CD4-positive, alpha-beta T cell treated with Interleukin-6 at 100 ng/mL for 8 hours (primary cell): ENCODE measurements around the gene PNO1.
"Not testable (repeated sequence)": the region's sequence is repeated elsewhere in the genome, so short reads cannot be mapped to it uniquely, and the experiment has no call there.

ENCODE experiments used
- DNase-seq: peaks from one replicate; pipeline ENCODE4 v3.0.0-alpha.2; 2020; ENCODE audit warnings: mixed read lengths, low spot score

PNO1 gene

DNA sequence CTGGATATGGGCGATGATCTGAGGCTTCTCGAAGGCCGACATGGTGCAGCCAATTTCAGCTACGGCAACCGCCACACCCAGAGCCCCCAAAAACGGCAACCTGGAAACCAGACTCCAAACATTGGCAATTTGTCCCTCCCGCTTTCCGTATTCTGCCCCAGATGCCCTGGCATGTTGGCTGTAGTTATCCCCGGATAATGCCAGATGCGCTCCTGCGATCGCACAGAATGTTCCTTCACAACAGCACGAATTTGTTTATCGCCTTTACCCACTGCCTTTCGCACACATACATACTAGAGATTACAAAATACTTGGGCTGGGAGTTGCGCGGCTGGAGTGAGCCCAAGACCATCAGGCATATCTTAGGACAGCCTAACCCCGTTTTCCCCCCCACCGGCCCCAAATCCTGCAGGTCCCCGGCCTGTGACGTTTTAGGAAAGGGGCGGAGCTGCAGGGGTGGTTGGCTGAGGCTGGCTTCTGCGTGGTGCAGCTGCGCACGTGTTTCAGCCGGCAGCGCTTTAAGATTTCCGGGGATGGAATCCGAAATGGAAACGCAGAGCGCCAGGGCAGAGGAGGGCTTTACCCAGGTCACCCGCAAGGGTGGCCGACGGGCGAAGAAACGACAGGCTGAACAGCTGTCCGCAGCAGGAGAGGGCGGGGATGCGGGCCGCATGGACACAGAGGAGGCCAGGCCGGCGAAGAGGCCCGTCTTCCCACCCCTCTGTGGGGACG is at the start of gene PNO1:
Gene PNO1 (plus strand): TSS at position 487 of the 732 bp plus-strand sequence. CDS start 47 bp downstream, at position 534.
- peak; percentile 95 for DNase-seq

- DNase-seq: no peak
Observed at GRCh38 chr2:68108120-68108519, 49.6 kb upstream of the PNO1 start.

DNA sequence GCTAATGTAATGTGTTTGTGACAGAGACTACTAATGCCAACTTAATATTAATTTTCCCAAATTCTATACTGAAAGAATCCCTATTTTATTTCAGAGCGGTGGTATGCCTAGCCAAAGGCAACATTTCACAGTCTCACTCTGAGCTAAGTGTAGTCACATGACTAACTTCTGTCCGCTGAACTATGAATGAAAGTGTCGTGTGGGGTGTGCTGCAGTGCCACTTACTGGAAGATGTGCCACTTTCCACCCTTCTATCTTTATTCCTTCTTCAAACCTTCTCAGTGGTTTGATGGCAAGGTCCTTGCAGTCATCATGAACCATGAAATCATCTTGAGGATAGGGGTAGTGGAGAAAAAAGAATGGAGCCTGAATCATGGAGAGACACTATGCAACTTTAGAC is 47.6 kb upstream of the PNO1 start:
- no peak for DNase-seq

- no peak for DNase-seq
Observed at GRCh38 chr2:68115965-68116364, 41.7 kb upstream of the PNO1 start.

DNA sequence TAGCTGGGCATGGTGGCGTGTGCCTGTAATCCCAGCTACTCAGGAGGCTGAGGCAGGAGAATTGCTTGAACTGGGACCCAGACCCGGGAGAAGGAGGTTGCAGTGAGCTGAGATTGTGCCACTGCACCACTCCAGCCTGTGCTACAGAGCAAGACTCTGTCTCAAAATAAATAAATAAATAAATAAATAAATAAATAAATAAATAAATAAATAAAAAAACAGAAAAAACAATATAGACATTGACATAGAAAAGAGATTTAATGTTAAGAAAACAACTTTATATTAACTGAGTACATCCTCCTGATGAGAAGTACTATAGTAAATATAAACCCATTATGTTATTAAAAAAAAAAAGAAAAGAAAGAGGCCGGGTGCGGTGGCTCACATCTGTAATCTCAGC is 39.8 kb upstream of the PNO1 start:
- not testable (repeated sequence) for DNase-seq

GRCh38 chr2:68118816-68119215 is 38.9 kb upstream of the PNO1 start:
- DNase-seq: no peak

DNA sequence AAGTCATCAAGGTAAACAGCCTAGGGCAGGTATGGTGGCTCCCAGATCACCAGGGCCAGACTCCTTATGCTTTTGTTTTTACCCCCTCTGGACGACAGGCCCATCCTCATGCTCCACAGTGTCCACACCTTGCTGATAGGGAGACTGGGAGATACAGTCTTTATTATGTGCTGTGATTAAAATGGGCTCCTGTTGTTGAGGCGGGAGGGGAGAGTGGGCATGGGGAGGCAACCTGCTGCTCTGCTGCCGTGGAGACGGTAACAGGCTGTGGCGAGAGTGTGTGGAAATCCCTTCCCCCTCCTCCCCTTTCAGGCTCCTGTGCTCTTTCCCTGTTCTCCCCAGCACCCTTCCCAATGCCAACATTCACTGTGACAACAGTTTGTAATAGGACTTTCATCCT is 38.2 kb upstream of the PNO1 start:
- no peak for DNase-seq

DNA sequence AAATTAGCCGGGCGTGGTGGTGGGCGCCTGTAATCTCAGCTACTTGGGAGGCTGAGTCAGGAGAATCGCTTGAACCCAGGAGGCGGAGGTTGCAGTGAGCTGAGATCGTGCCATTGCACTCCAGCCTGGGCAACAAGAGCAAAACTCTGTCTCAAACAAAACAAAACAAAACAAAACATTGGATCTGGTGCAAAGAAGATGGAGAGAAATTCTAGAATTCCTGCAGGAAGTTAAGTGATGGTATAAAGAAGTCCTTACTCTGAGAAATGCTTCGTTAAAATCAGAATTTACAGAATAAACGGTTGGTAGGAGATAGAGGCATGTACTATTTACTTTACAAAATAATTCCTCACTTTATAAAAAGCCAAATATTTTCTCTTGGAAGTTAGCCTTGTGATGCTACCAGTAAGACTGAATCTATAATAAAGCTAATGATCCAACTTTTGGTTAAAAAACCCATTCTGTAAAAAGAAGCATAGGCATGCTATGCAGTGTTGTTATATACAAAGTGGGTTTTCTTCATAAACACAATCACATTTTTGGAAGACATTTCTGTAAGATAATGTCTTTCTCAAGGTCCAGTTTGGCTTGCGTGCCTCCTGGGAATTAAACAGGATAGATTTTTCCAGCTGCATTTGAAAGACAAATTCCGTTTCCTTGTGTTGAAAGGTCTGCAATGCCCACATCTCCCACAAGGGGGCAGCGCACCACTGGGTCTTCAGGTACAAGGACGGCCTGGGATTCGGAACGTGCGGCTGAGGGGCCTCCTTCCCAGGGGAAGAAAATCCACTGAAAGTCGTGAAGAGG is 35.6 kb upstream of the PNO1 start:
- peak; percentile 66 for DNase-seq

DNA sequence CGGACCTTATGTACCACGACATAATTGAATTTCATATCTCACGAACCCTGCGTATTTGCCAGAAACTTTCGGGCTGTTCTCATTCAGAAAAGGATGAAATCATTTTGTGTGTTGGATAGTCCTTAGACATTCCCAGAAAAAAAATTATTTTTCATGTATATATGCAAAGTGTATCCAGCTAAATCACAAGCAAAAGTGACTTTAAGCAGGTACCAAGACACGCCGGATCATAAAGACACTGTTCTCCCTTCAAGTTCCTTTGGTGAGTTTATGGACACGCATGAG is 35.1 kb upstream of the PNO1 start:
- no peak for DNase-seq

GRCh38 chr2:68124321-68124720 is 33.4 kb upstream of the PNO1 start:
- no peak for DNase-seq

GRCh38 chr2:68125821-68126220 is 31.9 kb upstream of the PNO1 start:
- no peak for DNase-seq

DNA sequence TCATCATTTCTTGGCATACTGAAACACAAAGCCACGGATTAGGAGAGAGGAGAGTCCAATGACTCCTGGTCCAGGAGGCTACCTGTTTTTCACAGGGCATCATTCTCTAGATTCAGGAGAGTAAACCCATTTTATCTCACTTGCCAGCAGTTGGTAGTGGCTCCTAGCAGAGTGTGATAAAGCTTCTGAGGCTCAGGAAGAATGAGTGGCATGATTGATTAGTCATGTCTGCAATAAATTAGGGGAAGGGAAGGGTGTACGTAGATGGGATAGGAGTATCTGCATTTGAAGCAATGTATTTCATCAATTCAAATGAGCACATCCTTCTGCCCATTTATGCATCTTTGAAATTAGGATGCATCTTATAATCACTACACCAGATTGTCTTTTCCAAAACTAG is 31.1 kb upstream of the PNO1 start:
- DNase-seq: no peak

- DNase-seq: no peak
Observed at GRCh38 chr2:68127358-68128242, 30.1 kb upstream of the PNO1 start.

DNA sequence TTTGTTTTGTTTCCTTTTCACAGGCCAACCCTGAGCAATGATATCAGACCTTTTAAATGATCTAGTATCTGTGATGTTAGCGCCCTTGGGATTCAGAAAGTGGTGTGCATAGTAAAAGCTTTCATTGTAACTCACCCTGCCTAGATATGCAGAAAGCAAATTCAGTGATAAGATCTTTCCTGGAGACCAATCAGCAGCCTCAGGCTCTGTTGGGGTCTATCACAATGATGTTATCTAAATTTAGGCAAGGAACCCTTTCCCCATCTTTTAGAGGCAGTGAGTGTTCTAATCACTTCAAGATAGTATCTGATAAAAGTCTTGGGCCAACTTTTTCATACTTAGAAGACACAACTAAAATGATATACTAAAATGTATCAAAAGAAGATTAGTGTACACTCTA is 23.6 kb upstream of the PNO1 start:
- DNase-seq: no peak

- no peak for DNase-seq
Observed at GRCh38 chr2:68134554-68134953, 23.1 kb upstream of the PNO1 start.

- no peak for DNase-seq
Observed at GRCh38 chr2:68135448-68136320, 22.0 kb upstream of the PNO1 start.

DNA sequence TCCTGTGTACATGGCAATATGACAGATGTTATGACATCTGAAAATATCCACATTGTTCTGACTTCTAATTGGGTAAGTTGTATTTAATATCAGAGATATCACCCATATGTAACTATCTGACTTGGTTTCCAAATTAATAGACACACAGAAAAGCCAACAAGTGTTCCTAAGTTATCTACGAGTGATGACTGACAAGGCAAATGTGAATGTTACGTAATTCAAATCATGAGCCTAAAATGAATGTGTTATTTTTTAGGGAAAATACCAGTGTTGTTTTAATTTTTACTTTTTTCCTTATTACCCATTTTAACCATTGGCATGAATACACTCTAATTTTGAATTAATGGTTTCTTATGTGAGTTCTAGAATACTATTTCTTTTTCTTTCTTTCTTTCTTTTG is 15.8 kb upstream of the PNO1 start:
- DNase-seq: no peak

DNA sequence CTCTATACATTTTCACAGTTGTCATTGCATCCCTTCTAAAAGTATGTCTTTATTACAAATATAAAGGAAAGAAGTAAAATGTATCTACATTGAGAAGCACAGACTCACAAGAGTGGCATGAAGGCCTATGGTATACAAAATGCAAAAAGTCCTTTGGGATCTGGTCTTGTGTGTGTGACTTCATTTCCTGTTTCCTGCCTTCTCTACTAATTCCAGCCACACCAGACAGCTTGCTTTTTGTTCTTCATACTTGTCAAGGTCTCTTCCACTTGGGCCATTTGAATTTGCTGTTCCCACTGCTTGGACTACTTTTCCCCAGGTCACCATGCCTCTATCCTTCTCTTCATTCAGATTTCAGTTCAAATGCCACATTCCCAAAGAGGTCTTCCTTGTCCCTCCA is 6.7 kb upstream of the PNO1 start:
- DNase-seq: no peak

DNA sequence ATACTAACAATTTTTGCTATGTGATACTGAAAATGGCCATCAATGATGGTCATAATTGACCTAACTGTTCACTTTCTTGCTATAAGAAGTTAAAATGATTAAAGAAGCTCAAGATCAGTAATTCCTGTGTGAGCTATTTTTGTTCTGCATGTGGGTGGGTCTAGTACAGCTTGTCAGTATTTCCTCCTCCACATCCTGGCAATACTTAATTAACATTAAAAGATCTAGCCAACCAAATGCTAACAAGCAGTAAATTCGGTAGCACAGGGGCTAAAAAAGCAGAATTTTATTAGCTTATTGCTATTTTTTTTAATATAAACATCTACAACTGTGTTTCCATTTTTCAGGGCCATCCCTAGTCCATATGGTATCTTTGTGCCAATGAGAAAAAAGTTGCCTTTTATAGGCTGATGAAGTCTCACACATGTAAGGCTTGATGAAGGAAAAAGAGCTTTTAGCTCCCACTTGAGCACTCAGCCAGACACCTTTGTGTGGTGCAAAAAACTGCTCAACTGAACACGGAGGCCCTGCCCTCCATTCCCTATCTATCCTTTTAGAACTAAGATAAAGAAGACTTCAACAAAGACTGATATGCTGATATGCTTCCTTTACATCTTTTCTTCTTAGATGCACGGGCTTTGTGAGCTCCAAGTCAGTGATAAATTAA is 4.9 kb upstream of the PNO1 start:
- DNase-seq: no peak

DNA sequence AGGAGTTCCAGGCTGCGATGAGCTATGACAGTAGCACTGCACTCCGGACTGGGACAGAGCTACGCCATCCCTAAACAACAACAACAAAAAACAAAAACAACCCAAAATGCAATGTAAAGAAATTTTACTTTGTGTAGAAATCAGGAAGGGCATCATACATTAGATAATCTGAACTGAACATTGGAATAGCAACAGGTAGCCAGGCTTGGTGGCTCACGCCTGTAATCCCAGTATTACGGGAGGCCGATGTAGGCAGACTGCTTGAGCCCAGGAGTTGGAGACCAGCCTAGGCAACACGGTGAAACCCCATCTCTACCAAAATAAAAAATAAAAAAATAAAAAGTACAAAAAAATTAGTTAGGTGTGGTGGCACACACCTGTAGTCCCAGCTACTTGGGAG is 2.1 kb upstream of the PNO1 start:
- DNase-seq: no peak

DNA sequence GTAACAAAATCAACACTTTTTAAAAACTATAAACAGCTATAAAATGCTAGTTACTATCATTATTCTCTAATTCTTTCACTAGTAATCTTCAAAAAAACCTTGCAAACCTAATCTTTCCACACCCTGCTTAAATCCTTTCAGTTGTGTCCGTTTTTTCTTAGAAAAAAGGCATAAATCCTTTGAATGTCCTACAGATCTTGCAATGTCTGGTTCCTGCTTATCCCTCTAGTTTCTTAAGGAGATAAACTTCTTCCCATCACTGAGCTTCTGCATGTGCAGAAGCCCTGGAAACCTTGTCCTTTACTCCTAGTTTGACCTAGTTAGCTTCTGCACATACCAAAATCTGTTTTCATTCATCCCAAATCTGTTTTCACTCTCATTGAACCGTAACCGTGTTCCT is 1.3 kb upstream of the PNO1 start:
- no peak for DNase-seq
